GM12874 (cell line): Measurements from ENCODE around the gene C3orf70.

ENCODE experiments used
- CTCF ChIP-seq: IDR thresholded peaks from 2 replicates; pipeline ENCODE4 v1.5.1; 2011; ENCODE audit warnings: low read depth, mild to moderate bottlenecking, control low read depth, low read length, moderate library complexity; ENCODE audit not compliant: insufficient read depth

The C3orf70 gene

GRCh38 chr3:185029086-185029485 is 123.8 kb downstream of the C3orf70 start:
- TF ChIP-seq CTCF, result no peak

- TF ChIP-seq CTCF, result no peak
These were observed 124.7 kb downstream of the C3orf70 start for GRCh38 chr3:185028121-185028520.
